ENCODE measurements around the gene LIMK1. TPM values are rescaled to one million over a fixed set of nuclear protein-coding genes. Genes with fewer than 3 reads are reported as not detected.

LIMK1 gene
- polyA plus RNA-seq, 5 donors: 17.0 to 29.9 (median 18.8) TPM

Other genes with a start within 250 kb of the LIMK1 start
- gene METTL27, start 241.3 kb upstream of the LIMK1 start, polyA plus RNA-seq (ENCODE audit: insufficient read depth in 1 of 5, insufficient read length in 5 of 5, low replicate concordance in 1 of 5): 1 to 10 TPM; 2.1 to 8.6 (median 4.3) TPM
- under 1 TPM in 1 of 5 donors, not detected in 4; 0.24 TPM for gene TMEM270, start 222.6 kb upstream of the LIMK1 start, polyA plus RNA-seq (ENCODE audit: insufficient read depth in 1 of 5, insufficient read length in 5 of 5, low replicate concordance in 1 of 5)
- 100 to 1,000 TPM; 165 to 379 (median 275) TPM for gene ELN, start 55.6 kb upstream of the LIMK1 start, polyA plus RNA-seq (ENCODE audit: insufficient read depth in 1 of 5, insufficient read length in 5 of 5, low replicate concordance in 1 of 5)
- gene EIF4H, start 90.6 kb downstream of the LIMK1 start, polyA plus RNA-seq (ENCODE audit: insufficient read depth in 1 of 5, insufficient read length in 5 of 5, low replicate concordance in 1 of 5): 100 to 1,000 TPM; 253 to 292 (median 282) TPM
- 1 to 10 TPM; 3.8 to 5.5 (median 4.6) TPM for gene LAT2, start 126.2 kb downstream of the LIMK1 start, polyA plus RNA-seq (ENCODE audit: insufficient read depth in 1 of 5, insufficient read length in 5 of 5, low replicate concordance in 1 of 5)
- 10 to 100 TPM; 36.5 to 50.0 (median 38.8) TPM for gene RFC2, start 170.6 kb downstream of the LIMK1 start, polyA plus RNA-seq (ENCODE audit: insufficient read depth in 1 of 5, insufficient read length in 5 of 5, low replicate concordance in 1 of 5)
- gene CLIP2, start 205.6 kb downstream of the LIMK1 start, polyA plus RNA-seq (ENCODE audit: insufficient read depth in 1 of 5, insufficient read length in 5 of 5, low replicate concordance in 1 of 5): 10 to 100 TPM; 19.7 to 32.3 (median 24.3) TPM

Data from right lung (tissue), 5 donors.